Activated CD4-positive, alpha-beta T cell treated with anti-CD3 and anti-CD28 coated beads for 36 hours (primary cell): ENCODE data around the gene LCK. TPM values are rescaled to one million over a fixed set of nuclear protein-coding genes. Genes with fewer than 3 reads are reported as not detected.

ENCODE experiments used
- ATAC-seq: fragments of 200-7000 bp; cut with Tn5 transposase; one replicate; pipeline ENCODE4 v1.10.0; 2021; ENCODE audit warnings: mild to moderate bottlenecking, moderate library complexity
- CTCF ChIA-PET: fragments of 350-600 bp; sonication (Branson Sonifier 250); formaldehyde crosslinking; loops from one replicate; lab custom pipeline; 2021; ENCODE audit warnings: antibody characterized with exemption; lab: Charles Lee
- POLR2A ChIA-PET: fragments of 350-600 bp; sonication (Branson Sonifier 250); formaldehyde crosslinking; loops from one replicate; lab custom pipeline; 2021; ENCODE audit warnings: antibody characterized with exemption, inconsistent platforms; lab: Charles Lee
- DNase-seq: peaks from one replicate; pipeline ENCODE4 v3.0.0-alpha.2; 2020
- H3K27ac Mint-ChIP-seq: one replicate; pipeline ENCODE4 v1.8.0; 2021; ENCODE audit warnings: mixed read lengths
- H3K27me3 Mint-ChIP-seq: one replicate; pipeline ENCODE4 v1.8.0; 2021; ENCODE audit warnings: mixed read lengths
- H3K36me3 Mint-ChIP-seq: one replicate; pipeline ENCODE4 v1.8.0; 2021; ENCODE audit warnings: low read depth, mixed read lengths
- H3K4me1 Mint-ChIP-seq: one replicate; pipeline ENCODE4 v1.8.0; 2021; ENCODE audit warnings: mixed read lengths
- H3K4me3 Mint-ChIP-seq: one replicate; pipeline ENCODE4 v1.8.0; 2021; ENCODE audit warnings: mild to moderate bottlenecking, moderate library complexity, mixed read lengths
- H3K9me3 Mint-ChIP-seq: one replicate; pipeline ENCODE4 v1.8.0; 2021; ENCODE audit warnings: low read depth, mixed read lengths
- intact Hi-C, 2 experiments: fragments of 100-400 bp; cut with DNase I in 1 of 2; cut with micrococcal nuclease in 1 of 2; formaldehyde crosslinking; loops; one replicate each; pipeline versions ENCODE4 v1.14.2 to v1.15.1; 2022 to 2024; cut with DNase I, micrococcal nuclease
- total RNA-seq, 2 experiments: library from RNA; stranded (reverse); gene quantifications; one replicate each; pipeline ENCODE4 v1.2.3, GENCODE V29; 2021

Gene LCK
- total RNA-seq, 2 experiments from 2014 or later = 179 to 220 TPM

DNA sequence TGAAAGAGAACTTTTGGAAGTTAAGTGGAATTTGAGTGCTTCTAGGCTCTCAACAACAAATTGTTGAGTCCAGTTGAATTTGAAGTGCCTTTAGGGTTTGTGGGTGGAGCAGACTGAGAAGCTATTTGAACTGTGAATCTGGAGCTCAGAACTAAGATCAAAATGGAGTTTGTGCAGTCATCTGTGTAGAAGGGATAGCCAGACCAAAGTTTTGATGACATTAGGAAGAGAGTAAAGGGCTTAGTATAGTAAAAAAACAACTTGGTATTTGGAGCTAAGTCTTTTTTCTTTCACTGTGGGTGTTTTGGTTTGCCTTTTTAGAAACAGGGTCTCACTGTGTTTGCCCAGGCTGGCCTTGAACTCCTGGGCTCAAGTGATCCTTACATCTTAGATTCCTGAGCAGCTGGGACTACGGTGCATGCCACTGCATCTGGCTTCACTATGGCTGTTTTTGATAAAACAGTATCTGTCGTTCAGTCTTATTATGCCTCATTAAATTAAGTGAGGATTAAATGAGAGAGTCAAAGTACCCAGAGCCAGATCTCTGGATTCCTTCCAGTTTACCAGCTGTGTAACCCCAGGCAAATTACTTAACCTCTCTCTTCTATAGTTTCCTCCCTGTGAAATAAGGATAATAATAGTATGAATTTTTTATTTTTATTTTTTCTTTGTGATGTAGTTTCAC is 60.8 kb downstream of the LCK start:
- ChIA-PET POLR2A (interaction anchor here (0.5 to 1.2 kb wide), 2 partner anchors 19 to 108 kb away, joined by 3 read pairs; no protein-coding TSS in a partner anchor), CTCF (interaction anchor here (1.0 to 1.2 kb wide), 2 partner anchors 9 to 10 kb away, joined by 4 read pairs; no protein-coding TSS in a partner anchor)
- H3K4me1 Mint-ChIP-seq = peaks cover 49% of the 10 kb centered on the region
- peaks cover 25% of the 10 kb centered on the region for H3K36me3 Mint-ChIP-seq
- peak overlapping the region; percentile 77 for H3K27ac Mint-ChIP-seq
- DNase-seq (no peak), ATAC-seq (peak; percentile 58)
- intact Hi-C loops = no loop called here
- H3K9me3 Mint-ChIP-seq = no peaks in the 10 kb centered on the region
- no peak overlapping the region for H3K4me3 Mint-ChIP-seq
- H3K27me3 Mint-ChIP-seq = no peaks in the 10 kb centered on the region

DNA sequence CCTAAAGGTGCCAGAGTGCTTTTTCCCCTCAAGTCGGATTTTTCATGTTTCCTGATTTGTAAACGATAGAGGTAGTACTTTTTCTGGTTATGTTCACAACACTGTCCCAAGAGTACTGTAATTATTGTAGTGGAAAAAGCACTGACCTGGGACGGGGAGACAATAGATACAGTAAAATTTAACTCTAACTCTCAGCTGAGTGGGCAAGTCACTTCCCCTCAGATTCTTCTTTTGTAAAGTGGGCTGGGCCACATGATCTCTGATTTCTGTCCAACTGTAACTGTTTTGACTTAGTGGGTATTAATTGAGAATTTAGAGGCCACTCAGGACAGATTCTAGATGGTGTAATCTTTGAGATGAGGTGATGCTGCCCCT is 65.8 kb downstream of the LCK start:
- intact Hi-C loops = no loop called here
- peaks cover 30% of the 10 kb centered on the region for H3K36me3 Mint-ChIP-seq
- H3K4me3 Mint-ChIP-seq = no peak overlapping the region
- no peak for DNase-seq
- H3K4me1 Mint-ChIP-seq = peaks cover 22% of the 10 kb centered on the region
- H3K27me3 Mint-ChIP-seq = no peaks in the 10 kb centered on the region
- ATAC-seq = no peak
- CTCF ChIA-PET = interaction anchor here (1.1 to 1.4 kb wide), 4 partner anchors 12 to 102 kb away, joined by 3 read pairs; no protein-coding TSS in a partner anchor
- POLR2A ChIA-PET = interaction anchor here (0.5 kb wide), 1 partner anchor 91 kb away, joined by 3 read pairs; no protein-coding TSS in a partner anchor
- H3K27ac Mint-ChIP-seq = no peak overlapping the region
- no peaks in the 10 kb centered on the region for H3K9me3 Mint-ChIP-seq

GRCh38 chr1:32318127-32318869 is 67.2 kb downstream of the LCK start:
- POLR2A ChIA-PET = no interaction called here
- Mint-ChIP-seq H3K4me3 (no peak overlapping the region), H3K27me3 (no peaks in the 10 kb centered on the region), H3K4me1 (peaks cover 32% of the 10 kb centered on the region), H3K27ac (peak overlapping the region; percentile 25), H3K9me3 (no peaks in the 10 kb centered on the region), H3K36me3 (peaks cover 38% of the 10 kb centered on the region)
- DNase-seq = no peak
- CTCF ChIA-PET = interaction anchor here (1.3 kb wide), 1 partner anchor 30 kb away, joined by 3 read pairs; no protein-coding TSS in a partner anchor
- intact Hi-C loops = no loop called here
- ATAC-seq = no peak

GRCh38 chr1:32321712-32322291 is 70.7 kb downstream of the LCK start:
- CTCF ChIA-PET = interaction anchor here (0.8 to 2.3 kb wide), 9 partner anchors 10 to 121 kb away, joined by 3 to 9 read pairs (median 5); partner anchors contain the start of gene CCDC28B
- H3K4me3 Mint-ChIP-seq = peak overlapping the region; percentile 45
- DNase-seq = peak; percentile 36
- no peaks in the 10 kb centered on the region for H3K27me3 Mint-ChIP-seq
- intact Hi-C loops = loop anchor here in 1 of 2 experiments (5.0 kb wide), 1 partner anchor 75 kb away; the partner anchor contains the start of gene FAM167B
- peak; percentile 76 for ATAC-seq
- H3K9me3 Mint-ChIP-seq = no peaks in the 10 kb centered on the region
- H3K27ac Mint-ChIP-seq = peak overlapping the region; percentile 92
- H3K4me1 Mint-ChIP-seq = peaks cover 39% of the 10 kb centered on the region
- POLR2A ChIA-PET = interaction anchor here (0.6 to 1.1 kb wide), 4 partner anchors 11 to 41 kb away, joined by 3 to 7 read pairs (median 4); partner anchors contain the start of gene MARCKSL1
- H3K36me3 Mint-ChIP-seq = peaks cover 46% of the 10 kb centered on the region

GRCh38 chr1:32327204-32327603 is 76.1 kb downstream of the LCK start:
- intact Hi-C loops = no loop called here
- Mint-ChIP-seq H3K27me3 (no peaks in the 10 kb centered on the region), H3K36me3 (peaks cover 54% of the 10 kb centered on the region), H3K4me1 (peaks cover 25% of the 10 kb centered on the region), H3K27ac (no peak overlapping the region), H3K4me3 (no peak overlapping the region), H3K9me3 (no peaks in the 10 kb centered on the region)
- CTCF ChIA-PET = no interaction called here
- DNase-seq (no peak), ATAC-seq (no peak)
- POLR2A ChIA-PET = no interaction called here

- no peaks in the 10 kb centered on the region for H3K27me3 Mint-ChIP-seq
- H3K27ac Mint-ChIP-seq = peak overlapping the region; percentile 70
- peaks cover 25% of the 10 kb centered on the region for H3K4me1 Mint-ChIP-seq
- DNase-seq (no peak), ATAC-seq (no peak)
- intact Hi-C loops = loop anchor here in 1 of 2 experiments (5.0 kb wide), 1 partner anchor 38 kb away; the partner anchor contains the start of gene HDAC1
- no peak overlapping the region for H3K4me3 Mint-ChIP-seq
- no peaks in the 10 kb centered on the region for H3K9me3 Mint-ChIP-seq
- ChIA-PET CTCF (interaction anchor here (1.0 kb wide), 1 partner anchor 82 kb away, joined by 3 read pairs; no protein-coding TSS in a partner anchor), POLR2A (no interaction called here)
- peaks cover 52% of the 10 kb centered on the region for H3K36me3 Mint-ChIP-seq
Measured at GRCh38 chr1:32329931-32330466, 78.9 kb downstream of the LCK start.

DNA sequence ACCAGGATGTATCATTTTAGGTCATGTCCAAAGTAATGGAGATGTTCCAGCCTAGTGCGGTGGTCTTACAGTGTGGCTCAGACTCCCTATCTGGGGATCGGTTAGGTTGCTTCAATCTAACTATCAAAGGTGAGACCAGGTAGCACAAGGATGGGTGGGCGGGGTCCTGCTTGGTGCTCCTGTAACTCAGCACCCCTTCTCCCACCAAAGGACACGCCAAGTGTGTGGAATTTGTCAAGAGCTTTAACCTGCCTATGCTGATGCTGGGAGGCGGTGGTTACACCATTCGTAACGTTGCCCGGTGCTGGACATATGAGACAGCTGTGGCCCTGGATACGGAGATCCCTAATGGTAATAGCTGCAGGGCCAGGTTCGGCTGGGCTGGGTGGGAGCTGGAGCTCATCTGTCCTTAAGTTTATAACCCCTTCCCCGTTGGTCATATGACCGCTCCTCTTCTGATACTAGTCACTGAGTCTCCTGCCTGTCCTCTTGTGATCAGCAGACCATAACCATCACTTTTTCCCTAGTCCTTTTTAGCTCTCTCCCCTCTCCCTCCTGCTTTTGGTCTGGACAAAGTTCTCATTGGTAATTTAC is 79.6 kb downstream of the LCK start:
- Mint-ChIP-seq H3K27ac (no peak overlapping the region), H3K27me3 (no peaks in the 10 kb centered on the region), H3K4me3 (no peak overlapping the region), H3K36me3 (peaks cover 46% of the 10 kb centered on the region), H3K9me3 (no peaks in the 10 kb centered on the region), H3K4me1 (peaks cover 25% of the 10 kb centered on the region)
- intact Hi-C loops = loop anchor here in 1 of 2 experiments (5.0 kb wide), 1 partner anchor 38 kb away; the partner anchor contains the start of gene HDAC1
- ChIA-PET CTCF (interaction anchor here (1.0 to 1.4 kb wide), 2 partner anchors 82 to 115 kb away, joined by 3 to 7 read pairs; no protein-coding TSS in a partner anchor), POLR2A (interaction anchor here (1.0 kb wide), 1 partner anchor 19 kb away, joined by 3 read pairs; no protein-coding TSS in a partner anchor)
- ATAC-seq (no peak), DNase-seq (no peak)

DNA sequence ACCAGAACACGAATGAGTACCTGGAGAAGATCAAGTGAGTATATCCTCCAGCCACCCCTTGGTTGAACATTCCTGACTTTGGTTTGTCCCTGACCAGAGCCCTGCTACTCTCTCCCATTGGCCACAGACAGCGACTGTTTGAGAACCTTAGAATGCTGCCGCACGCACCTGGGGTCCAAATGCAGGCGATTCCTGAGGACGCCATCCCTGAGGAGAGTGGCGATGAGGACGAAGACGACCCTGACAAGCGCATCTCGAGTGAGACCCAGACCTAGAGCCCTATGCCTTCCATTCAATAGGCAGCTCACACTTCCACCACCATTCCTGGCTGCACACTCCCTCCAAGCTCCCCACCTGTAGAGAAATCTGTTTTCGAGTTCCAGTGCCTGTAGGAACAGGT is 80.5 kb downstream of the LCK start:
- Mint-ChIP-seq H3K4me1 (peaks cover 25% of the 10 kb centered on the region), H3K27ac (no peak overlapping the region), H3K9me3 (no peaks in the 10 kb centered on the region), H3K36me3 (peaks cover 44% of the 10 kb centered on the region), H3K4me3 (no peak overlapping the region), H3K27me3 (no peaks in the 10 kb centered on the region)
- ATAC-seq = no peak
- no peak for DNase-seq
- ChIA-PET CTCF (interaction anchor here (0.5 to 1.4 kb wide), 4 partner anchors 10 to 116 kb away, joined by 3 to 7 read pairs (median 4); no protein-coding TSS in a partner anchor), POLR2A (interaction anchor here (0.6 to 1.0 kb wide), 2 partner anchors 20 to 27 kb away, joined by 3 to 4 read pairs; no protein-coding TSS in a partner anchor)
- intact Hi-C loops = loop anchor here in 1 of 2 experiments (5.0 kb wide), 1 partner anchor 39 kb away; the partner anchor contains the start of gene HDAC1

- no peaks in the 10 kb centered on the region for H3K9me3 Mint-ChIP-seq
- ChIA-PET POLR2A (interaction anchor here (0.6 to 1.3 kb wide), 3 partner anchors 8 to 29 kb away, joined by 3 to 7 read pairs (median 4); no protein-coding TSS in a partner anchor), CTCF (interaction anchor here (0.6 to 1.9 kb wide), 4 partner anchors 11 to 117 kb away, joined by 3 to 7 read pairs (median 6); no protein-coding TSS in a partner anchor)
- no peak for ATAC-seq
- peaks cover 34% of the 10 kb centered on the region for H3K4me1 Mint-ChIP-seq
- H3K36me3 Mint-ChIP-seq = peaks cover 41% of the 10 kb centered on the region
- no peaks in the 10 kb centered on the region for H3K27me3 Mint-ChIP-seq
- DNase-seq = no peak
- no peak overlapping the region for H3K4me3 Mint-ChIP-seq
- no peak overlapping the region for H3K27ac Mint-ChIP-seq
- intact Hi-C loops = loop anchor here in 1 of 2 experiments (5.0 kb wide), 1 partner anchor 40 kb away; the partner anchor contains the start of gene HDAC1
Measured at GRCh38 chr1:32332290-32333079, 81.4 kb downstream of the LCK start.
